NCI-H2227 (cell line): ENCODE results near the gene PRPF39.
A peak's percentile ranks its signal among the peaks of the same experiment; 100 is the strongest.
"Not testable (repeated sequence)": the region's sequence is repeated elsewhere in the genome, so short reads cannot be mapped to it uniquely, and the experiment has no call there.

ENCODE experiments used
- DNase-seq: peaks from one replicate; lab custom pipeline; 2025; ENCODE audit not compliant: unreplicated experiment; lab: John Stamatoyannopoulos, UW

PRPF39 gene

GRCh38 chr14:45083976-45084722, at the start of gene PRPF39:
Gene PRPF39 (plus strand): TSS chr14:45084116. CDS start chr14:45095240, 11,124 bp downstream.
- DNase-seq = peak; percentile 95

- no peak for DNase-seq
Measured at GRCh38 chr14:45034730-45035129, 49.2 kb upstream of the PRPF39 start.

- DNase-seq = no peak
Measured at GRCh38 chr14:45038256-45038655, 45.7 kb upstream of the PRPF39 start.

- no peak for DNase-seq
Measured at GRCh38 chr14:45038865-45039264, 45.1 kb upstream of the PRPF39 start.

GRCh38 chr14:45039390-45039789, 44.5 kb upstream of the PRPF39 start:
- no peak for DNase-seq

GRCh38 chr14:45041641-45042040, 42.3 kb upstream of the PRPF39 start:
- no peak for DNase-seq

- no peak for DNase-seq
Measured at GRCh38 chr14:45044638-45045037, 39.3 kb upstream of the PRPF39 start.

GRCh38 chr14:45048385-45048784, 35.5 kb upstream of the PRPF39 start:
- no peak for DNase-seq

- no peak for DNase-seq
Measured at GRCh38 chr14:45051180-45051579, 32.7 kb upstream of the PRPF39 start.

GRCh38 chr14:45051896-45052295, 32.0 kb upstream of the PRPF39 start:
- no peak for DNase-seq

GRCh38 chr14:45057349-45057748, 26.6 kb upstream of the PRPF39 start:
- DNase-seq = no peak

GRCh38 chr14:45057881-45058364, 26.0 kb upstream of the PRPF39 start:
- DNase-seq = no peak

- no peak for DNase-seq
Measured at GRCh38 chr14:45060551-45060950, 23.4 kb upstream of the PRPF39 start.

- DNase-seq = no peak
Measured at GRCh38 chr14:45065540-45065939, 18.4 kb upstream of the PRPF39 start.

- no peak for DNase-seq
Measured at GRCh38 chr14:45065956-45066355, 18.0 kb upstream of the PRPF39 start.

GRCh38 chr14:45066667-45067066, 17.2 kb upstream of the PRPF39 start:
- DNase-seq = no peak

- no peak for DNase-seq
Measured at GRCh38 chr14:45068396-45068795, 15.5 kb upstream of the PRPF39 start.

- DNase-seq = no peak
Measured at GRCh38 chr14:45070215-45070614, 13.7 kb upstream of the PRPF39 start.

GRCh38 chr14:45072126-45072525, 11.8 kb upstream of the PRPF39 start:
- no peak for DNase-seq

- no peak for DNase-seq
Measured at GRCh38 chr14:45073231-45073879, 10.6 kb upstream of the PRPF39 start.

- DNase-seq = no peak
Measured at GRCh38 chr14:45078323-45078722, 5.6 kb upstream of the PRPF39 start.

- DNase-seq = not testable (repeated sequence)
Measured at GRCh38 chr14:45080416-45080968, 3.4 kb upstream of the PRPF39 start.
